Stimulated activated CD8-positive, alpha-beta memory T cell treated with anti-CD3 and anti-CD28 coated beads, Interleukin-12 subunit alpha, Interleukin-12 subunit beta, amount 100 ng/mL, for 24 hours (primary cell): ENCODE measurements around the gene THRSP.
"Not testable (repeated sequence)": the region's sequence is repeated elsewhere in the genome, so short reads cannot be mapped to it uniquely, and the experiment has no call there.

ENCODE experiments used
- DNase-seq: peaks from one replicate; pipeline ENCODE4 v3.0.0-alpha.2; 2020; ENCODE audit errors: extremely low read depth

The THRSP gene, protein sequence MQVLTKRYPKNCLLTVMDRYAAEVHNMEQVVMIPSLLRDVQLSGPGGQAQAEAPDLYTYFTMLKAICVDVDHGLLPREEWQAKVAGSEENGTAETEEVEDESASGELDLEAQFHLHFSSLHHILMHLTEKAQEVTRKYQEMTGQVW

DNA sequence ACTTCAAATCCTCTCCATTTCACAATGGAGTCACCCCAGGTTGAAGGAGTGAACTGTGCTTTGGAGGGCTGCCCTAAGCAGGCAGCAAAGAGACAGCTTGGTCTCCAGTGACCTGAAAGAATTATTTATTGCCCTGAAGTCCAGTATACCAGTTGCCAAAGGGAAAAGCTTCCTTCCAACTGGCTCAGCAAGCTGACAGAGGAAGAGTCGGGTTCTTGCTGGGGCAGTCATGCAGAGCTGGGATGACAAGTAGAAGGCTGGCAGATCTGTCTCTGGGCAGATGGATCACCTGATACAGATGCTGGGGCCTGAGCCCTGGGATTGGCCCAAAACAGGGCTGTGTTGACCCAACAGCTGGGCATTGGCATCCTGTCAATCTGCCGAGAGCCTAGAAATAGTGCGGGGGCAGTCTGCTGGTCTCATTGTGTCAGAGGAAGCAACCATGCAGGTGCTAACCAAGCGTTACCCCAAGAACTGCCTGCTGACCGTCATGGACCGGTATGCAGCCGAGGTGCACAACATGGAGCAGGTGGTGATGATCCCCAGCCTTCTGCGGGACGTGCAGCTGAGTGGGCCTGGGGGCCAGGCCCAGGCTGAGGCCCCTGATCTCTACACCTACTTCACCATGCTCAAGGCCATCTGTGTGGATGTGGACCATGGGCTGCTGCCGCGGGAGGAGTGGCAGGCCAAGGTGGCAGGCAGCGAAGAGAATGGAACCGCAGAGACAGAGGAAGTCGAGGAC, at the start of gene THRSP:
THRSP (plus strand) TSS at position 422 of the 742 bp plus-strand sequence; CDS start at position 443, 21 bp downstream.
- DNase-seq = no peak

DNA sequence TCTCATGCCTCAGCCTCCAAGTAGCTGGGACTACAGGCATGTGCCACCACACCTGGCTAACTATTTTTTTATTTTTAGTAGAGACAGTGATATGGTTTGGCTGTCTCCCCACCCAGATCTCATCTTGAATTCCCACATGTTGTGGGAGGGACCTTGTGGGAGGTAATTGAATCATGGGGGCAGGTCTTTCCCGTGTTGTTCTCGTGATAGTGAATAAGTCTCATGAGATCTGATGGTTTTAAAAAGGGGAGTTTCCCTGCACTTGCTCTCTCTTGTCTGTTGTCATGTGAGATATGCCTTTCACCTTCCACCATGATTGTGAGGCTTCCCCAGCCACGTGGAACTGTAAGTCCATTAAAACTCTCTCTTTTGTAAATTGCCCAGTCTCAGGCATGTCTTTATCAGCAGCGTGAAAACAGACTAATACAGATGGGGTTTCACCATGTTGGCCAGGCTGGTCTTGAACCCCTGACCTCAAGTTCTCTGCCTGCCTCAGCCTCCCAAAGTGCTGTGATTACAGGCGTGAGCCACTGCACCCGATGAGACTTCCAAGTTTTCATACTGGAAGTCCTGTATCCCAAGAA, 48.6 kb upstream of the THRSP start:
- DNase-seq = not testable (repeated sequence)

DNA sequence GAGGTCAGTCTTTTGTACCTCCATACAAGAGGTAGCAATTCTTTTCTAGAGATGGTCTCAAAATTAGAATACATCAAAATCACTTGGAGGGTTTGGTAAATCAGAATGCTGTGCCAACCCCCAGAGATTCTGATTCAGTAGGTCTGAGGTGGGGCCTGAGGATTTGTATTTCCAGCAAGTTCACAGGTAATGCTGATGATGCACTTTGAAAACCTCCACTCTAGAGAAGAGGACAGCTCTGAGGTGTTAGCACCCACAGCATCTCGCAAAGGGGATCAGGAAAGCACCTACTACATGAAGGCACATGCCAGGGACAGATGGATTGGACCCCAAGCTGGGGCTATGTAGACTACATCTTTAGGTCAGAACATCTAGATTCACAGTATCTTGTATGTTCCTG, 47.8 kb upstream of the THRSP start:
- no peak for DNase-seq

DNA sequence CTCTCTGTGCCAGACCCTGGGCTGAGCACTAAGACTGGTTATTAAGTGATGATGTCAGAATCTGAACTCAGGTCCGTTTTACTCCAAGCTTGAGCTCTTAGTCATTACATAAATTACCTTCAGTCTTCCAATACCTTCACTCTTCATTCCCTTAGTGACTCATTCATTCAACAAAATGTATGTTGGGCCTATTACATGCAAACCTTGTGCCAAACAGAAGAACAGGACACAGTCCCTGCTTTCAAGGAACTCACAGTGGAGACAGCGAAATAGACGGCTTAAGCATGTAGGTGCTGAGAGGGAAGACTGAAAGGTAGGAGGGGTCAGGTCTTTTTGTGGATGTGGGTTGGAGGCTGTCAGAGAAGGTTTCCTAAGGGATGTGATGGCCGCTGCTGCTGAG, 43.9 kb upstream of the THRSP start:
- DNase-seq = no peak

DNA sequence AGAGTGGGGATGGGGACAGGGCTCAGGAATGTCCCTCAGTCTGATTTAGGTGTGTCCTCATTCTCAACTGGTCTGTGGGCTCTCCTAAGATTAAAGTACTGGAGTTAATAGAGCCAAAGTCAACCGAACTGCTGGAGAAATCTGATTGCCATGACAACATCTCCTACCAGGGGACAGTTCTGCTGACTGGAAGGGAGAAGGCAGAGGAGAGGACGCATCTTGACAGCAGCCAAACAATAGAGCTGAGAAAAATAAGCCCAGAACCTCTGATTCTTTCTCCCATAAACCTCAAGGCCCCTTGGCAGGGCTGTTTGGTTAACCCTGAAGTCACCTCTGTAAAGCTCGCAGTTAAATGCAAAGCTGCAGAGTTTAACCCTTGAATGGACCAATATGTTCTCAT, 43.4 kb upstream of the THRSP start:
- no peak for DNase-seq

DNA sequence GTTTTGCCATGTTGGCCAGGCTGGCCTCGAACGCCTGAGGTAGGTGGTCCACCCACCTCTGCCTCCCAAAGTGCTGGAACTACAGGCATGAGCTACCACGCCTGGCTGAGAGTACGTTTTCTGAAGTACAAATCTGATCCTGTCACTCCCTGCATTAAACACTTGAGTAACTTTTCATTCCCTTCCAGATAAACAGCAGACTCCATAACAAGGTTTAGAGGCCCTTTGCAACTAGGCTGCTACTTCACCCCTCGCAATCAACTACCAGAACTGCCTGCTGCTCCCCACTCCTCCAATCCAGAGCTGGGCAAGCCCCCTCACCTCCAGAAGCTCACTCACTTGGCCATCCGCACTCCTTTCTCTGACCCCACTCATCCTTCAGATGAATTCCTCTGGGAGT, 42.0 kb upstream of the THRSP start:
- DNase-seq = no peak

DNA sequence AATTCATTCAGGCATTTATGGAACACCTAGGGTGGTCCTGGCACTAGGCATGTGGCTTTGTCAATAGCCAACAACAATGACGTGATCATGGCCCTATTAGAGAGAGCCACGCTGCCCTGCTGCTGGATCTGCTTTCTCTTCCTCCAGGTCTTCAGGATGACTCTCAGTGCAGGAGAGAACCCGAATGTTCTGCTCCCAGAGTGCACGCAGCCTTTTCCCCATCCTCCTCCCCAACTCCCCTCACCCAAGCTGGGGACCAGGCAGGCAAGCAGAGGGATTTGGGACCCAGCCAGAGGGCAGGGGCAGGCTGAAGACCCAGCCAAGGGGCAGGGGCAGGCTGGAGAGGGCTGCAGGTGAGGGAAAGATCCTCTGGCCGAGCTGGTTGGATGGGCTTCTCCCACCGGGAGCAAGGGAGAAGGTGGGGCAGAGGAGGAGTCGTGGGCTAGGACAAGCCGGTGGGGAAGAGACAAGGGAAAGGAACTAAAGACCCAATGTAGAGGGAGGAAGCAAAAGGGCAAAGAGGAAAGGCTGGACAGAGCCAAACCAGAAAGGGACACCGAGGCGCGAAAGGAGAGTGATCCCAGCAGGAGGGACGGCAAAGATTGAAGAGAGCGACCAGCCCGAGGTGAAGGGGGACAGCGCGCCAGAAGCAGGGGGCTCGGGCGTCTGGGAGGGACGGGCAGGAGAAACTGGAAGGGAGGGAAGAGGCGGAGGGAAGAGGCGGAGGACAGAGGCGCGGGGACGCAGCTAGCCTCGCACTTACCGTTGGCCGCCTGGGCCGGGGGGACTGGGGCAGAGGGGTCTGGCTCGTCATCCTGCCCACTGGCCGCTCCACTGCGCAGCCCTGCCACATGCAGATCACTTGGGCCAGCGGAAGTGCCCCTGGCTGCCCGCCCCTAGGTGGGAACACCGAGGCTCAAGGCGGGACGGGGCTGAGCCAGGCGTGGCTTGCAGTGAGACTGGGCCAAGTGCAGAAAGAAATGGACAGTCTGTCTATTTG, 41.0 kb upstream of the THRSP start, which contains the start of gene KCTD14:
KCTD14 (minus strand) TSS at position 880 of the 1,000 bp plus-strand sequence; CDS start at position 853, 27 bp downstream.
- no peak for DNase-seq

DNA sequence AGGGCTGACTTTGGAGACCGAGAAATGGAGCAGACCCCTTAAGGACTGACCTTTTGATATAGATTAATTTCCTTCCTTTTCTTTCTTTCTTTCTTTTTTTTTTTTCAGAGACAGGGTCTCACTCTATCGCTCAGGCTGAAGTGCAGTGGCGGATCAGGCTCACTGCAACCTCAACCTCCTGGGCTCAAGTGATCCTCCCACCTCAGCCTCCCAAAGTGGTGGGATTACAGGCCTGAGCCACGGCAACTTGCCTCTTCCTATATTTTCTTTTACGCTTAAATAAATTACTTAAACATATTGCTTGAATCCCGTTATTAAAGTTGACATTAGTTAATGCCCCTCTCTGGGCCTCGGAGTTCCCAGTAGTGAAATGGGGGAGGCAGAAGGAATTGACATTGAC, 40.2 kb upstream of the THRSP start:
- DNase-seq = no peak

DNA sequence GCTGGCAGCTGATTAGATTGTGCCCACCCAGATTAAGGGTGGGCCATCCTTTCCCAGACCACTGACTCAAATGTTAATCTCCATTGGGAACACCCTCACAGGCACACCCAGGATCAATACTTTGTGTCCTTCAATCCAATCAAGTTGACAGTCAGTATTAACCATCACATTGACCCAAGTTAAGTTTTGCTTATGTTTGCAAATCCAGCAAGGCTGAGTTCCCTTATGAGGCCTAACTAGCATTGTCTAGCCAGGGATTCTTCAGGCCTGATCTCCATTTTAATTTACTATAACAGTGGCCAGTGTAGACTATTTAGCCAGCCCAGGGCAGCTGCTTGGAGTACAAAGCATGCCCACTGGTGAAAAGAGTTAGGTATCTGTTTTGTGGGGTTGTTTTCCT, 38.3 kb upstream of the THRSP start:
- DNase-seq = no peak

DNA sequence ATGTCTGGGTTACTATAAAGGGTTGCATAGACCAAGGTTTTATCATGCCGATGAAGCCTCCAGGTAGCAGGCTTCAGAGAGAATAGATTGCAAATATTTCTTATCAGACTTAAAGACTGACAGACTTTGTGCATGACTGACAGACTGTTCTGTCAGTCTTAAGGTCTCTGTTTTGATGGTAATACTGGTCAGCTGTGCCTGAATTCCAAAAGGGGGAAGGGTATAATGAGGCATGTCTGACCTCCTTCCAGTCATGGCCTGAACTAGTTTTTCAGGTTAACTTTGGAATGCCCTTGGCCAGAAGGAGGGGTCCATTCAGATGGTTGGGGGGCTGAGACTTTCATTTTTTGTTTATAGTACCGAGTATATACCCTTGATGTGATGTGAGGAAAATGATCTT, 35.9 kb upstream of the THRSP start:
- DNase-seq = no peak

DNA sequence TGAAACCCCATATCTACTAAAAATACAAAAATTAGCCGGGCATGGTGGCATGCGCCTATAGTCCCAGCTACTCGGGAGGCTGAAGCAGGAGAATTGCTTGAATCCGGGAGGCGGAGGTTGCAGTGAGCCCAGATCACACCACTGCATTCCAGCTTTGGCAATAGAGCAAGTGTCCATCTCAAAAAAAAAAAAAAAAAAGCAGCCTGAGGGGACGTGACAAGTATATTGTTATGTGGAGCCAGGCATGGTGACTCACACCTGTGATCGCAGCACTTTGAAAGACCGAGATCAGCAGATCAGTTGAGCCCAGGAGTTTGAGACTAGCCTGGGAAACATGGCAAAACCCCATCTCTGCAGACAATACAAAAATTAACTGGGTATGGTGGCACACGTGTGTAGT, 35.2 kb upstream of the THRSP start:
- DNase-seq = not testable (repeated sequence)

DNA sequence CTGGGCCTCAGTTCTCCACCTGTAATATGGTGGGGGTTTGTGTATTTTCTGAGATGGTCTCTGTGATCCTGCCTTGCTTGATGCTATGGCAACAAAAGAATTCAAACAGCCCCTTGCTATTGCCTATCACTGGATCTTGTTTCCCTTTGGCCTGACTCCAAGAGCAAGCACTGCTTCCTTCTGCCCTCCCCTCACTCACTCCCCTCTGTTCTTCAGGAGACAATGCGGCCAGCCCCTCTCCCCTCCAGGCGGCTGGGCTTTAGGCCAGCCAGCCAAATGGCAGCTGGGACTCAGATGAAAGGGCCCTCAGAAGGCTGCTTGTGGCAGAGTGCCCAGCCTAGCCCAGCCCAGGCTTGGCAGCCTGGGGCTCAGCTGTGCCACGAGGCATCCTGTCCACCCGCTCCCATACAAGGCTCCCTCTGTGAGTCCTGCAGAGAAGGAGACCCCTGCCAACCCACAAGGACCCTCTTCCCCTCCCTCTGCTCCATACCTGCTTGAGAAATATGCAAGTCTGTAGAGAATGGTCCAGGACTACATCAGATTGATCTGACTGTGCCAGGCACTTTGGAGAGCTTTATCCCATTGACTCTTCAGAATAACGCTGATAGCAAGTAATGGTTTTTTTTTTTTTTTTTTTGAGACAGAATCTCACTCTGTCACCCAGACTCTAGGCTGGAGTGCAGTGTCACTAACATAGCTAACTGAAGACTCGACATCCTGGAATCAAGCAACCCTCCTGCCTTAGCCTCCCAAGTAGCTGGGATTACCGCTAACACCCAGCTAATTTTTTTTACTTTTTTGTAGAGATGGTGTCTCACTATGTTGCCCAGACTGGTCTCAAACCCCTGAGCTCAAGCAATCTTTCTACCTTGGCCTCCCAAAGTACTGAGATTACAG, 33.0 kb upstream of the THRSP start:
- DNase-seq = no peak

DNA sequence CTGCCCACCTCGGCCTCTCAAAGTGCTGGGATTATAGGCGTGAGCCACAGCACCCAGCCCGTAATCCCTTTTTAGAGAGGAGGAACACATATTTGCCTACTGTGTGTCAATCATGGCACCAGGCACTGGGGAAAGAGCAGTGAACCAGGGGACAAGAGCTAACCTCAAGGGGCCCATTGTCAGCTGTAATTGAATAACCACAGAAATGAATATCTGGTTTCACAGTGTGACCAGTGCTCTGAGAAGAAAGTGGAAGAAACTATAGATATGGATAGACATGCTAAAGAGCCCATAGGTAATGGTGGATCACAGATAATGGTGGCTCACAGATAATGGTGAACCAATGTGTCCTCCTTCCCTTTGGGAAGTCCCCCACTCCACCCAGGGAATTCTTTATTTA, 32.0 kb upstream of the THRSP start:
- no peak for DNase-seq

DNA sequence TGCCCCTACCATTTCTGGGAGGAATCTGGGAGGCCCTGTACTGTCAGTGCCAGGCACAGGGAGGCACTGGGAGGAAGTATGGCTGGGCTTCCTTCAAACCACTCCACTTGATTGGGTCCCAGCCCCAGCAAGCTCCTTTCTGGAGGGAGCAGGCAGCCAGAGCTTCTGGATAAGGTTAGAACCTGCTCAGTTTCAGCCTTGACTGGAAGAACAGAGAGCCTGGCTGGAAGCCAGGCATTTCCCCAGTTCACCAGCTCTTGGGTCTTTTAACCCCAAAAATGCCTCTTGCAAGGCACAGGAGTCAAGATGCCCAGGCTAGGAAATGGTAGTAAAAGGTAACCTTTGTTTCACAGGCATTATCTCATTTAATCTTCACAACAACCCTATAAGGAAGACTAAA, 31.6 kb upstream of the THRSP start:
- no peak for DNase-seq

DNA sequence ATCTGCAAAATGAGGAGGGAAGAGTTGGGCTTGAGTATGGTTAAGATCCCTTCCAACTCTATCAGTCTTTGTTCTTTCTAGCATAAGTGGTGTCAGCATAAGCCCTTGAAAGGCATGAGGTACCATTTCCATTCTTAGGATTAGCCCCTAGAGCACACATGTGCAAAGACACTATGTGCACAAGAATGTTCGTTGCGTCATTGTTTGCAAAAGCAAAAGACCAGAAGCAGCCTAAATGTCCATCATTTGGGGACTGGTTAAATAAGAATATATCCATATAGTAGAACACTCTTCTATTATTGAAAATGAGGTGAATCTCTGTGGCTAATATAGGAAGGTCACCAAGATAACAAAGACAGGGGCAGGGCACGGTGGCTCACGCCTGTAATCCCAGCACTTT, 30.6 kb upstream of the THRSP start:
- DNase-seq = no peak

DNA sequence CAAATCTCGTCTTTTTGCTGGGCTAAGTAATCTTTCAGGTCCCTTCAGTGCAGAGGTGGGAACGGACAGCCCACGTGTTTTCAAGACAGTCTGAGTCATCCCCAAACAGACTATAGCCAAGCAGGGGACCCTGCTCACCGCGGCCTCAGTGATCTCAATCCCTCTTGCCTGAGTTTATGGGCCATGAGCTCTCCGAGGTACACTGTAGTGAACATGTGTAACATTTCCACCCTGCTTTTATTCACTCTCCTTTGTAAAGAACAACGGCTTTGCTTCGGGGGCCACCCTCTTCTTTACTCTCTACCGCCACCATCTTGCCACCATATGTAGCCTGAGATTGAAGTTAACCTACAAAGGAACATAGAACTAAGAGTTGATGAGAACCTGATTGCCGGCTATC, 29.0 kb upstream of the THRSP start:
- no peak for DNase-seq

DNA sequence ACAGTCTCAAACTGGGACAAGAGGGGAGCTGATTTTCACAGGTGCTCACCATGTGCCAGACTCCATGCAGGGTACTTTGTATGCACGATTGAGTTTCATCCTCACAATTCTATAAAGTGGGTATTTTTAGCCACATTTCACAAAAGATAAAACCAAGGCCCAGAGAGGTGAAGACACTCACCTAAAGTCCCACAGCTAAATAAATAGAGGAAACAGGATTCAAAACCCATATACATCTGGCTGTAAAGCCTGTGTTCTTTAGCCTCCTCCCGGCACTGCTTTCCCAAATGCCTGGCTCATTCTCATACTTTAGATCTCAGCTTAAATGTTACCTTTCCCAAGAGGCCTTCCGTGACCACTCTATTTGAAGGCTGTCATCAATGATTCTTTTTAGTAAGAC, 27.3 kb upstream of the THRSP start:
- no peak for DNase-seq

DNA sequence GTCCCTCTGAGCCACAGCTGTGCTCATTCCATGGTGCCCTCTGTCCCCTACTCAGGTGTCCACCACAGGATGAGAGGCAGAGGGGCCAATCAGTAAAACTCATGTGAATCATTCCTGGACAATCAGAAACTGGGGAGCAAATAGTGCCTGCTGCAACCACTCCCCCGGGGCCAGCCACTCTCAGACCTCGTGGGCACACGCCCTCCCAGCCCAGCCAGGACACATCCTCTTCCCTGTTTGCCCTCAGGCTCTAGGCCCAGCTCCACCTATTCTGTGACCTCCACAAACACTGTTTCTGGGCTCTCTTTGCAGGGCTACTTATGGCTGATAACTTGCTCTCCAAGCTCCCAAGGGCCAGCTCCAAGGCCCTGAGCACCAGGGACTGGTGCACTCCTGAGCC, 26.6 kb upstream of the THRSP start:
- DNase-seq = no peak

DNA sequence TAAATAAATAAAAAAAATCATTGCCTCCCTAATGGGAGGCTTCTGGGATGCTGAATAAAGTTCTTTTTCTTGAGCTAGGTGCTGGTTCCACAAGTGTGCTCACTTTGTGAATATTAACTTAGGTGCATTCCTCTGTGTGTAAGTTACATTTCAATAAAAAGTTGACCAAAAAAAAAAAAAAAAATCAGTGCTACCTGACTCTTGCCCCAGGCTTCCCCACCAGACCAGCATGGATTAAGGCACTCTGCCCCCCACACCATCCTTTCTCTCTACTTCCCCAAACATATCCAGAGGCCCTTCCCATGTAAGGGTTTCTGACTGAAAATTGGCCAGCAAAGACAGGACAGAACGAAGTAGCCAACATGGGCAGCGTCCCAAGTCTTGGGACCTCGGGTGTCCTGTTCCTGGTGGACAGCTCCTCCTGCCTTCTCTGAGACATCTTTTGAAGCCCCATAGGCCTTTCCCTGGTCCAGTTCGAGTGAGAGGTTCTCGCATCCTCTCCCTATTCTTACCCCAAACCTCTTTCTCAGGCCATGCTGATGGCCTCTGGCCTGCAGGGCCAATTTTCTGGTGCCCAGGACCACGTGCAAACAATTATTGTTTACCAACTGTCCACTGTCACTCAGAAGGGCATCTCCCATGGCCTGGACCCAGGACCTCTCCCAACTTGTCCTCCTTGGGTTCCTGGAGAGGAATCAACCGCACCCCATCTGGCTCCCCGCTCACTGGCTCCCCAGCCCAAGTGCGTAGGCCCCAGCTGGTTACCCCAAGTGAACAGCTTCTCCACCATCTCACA, 25.6 kb upstream of the THRSP start:
- DNase-seq = no peak

DNA sequence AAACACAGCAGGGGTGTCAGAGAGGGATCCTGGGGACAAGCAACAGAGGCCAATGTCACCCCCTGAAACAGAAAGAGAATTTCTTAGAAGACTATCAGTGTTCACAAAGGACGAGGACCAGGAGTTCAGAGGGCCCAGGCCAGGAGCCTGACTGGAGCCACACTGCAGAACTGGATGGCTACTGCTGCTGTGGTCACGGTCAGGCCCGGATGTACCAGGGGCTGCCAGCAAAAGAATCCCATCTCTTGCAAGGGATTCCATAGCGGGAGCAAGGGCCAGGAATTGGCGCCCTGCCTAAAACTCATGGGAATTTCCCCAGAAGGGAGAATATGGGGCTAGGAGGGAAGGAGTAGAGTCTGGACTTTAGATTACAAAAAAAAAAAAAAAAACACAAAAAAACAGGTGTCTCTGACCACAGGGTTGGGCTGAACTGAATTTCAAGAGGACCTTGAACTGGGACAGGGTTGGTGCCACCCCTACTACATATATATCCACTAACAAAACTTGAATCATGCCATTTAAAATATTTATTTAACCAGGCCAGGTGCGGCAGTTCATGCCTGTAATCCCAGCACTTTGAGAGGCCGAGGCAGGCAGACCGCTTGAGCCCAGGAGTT, 24.9 kb upstream of the THRSP start:
- DNase-seq = no peak
